GM23338 (cell line): ENCODE measurements around the gene CCSAP. TPM values are rescaled to one million over a fixed set of nuclear protein-coding genes. Genes with fewer than 3 reads are reported as not detected.

Experiments used
- ATAC-seq: fragments of 200-7000 bp; cut with Tn5 transposase; 3 replicates; pipeline ENCODE4 v1.9.1; 2020
- DNase-seq: peaks from one replicate; pipeline ENCODE4 v3.0.0-alpha.2; 2015; ENCODE audit warnings: low spot score
- H2AFZ ChIP-seq: fragments of 200-600 bp; sonication (generic); 2 replicates; pipeline ENCODE4 v1.8.0; 2016; ENCODE audit warnings: antibody characterized with exemption, mild to moderate bottlenecking, moderate library complexity
- H3F3A ChIP-seq: fragments of 200-600 bp; sonication (generic); replicated peaks from 2 replicates; pipeline ENCODE4 v1.8.0; 2017; ENCODE audit warnings: antibody characterized with exemption, mixed run types, low read depth
- H3K27ac ChIP-seq: fragments of 200-600 bp; sonication (generic); 2 replicates; pipeline ENCODE4 v1.6.1; 2016; ENCODE audit warnings: low read depth
- H3K27me3 ChIP-seq: fragments of 200-600 bp; sonication (generic); 2 replicates; pipeline ENCODE4 v1.8.0; 2016; ENCODE audit warnings: mild to moderate bottlenecking, mixed run types, moderate library complexity; ENCODE audit not compliant: insufficient read depth
- H3K36me3 ChIP-seq: fragments of 200-600 bp; sonication (generic); 2 replicates; pipeline ENCODE4 v1.8.0; 2016; ENCODE audit warnings: mild to moderate bottlenecking; ENCODE audit not compliant: insufficient read depth
- H3K4me1 ChIP-seq: fragments of 200-600 bp; sonication (generic); 2 replicates; pipeline ENCODE4 v1.8.0; 2016; ENCODE audit warnings: mild to moderate bottlenecking, moderate library complexity; ENCODE audit not compliant: insufficient read depth
- H3K4me2 ChIP-seq: fragments of 200-600 bp; sonication (generic); 2 replicates; pipeline ENCODE4 v1.7.1; 2017; ENCODE audit warnings: mixed run types
- H3K4me3 ChIP-seq: fragments of 200-600 bp; sonication (generic); 2 replicates; pipeline ENCODE4 v1.6.1; 2016; ENCODE audit warnings: mixed run types
- H3K79me2 ChIP-seq: fragments of 200-600 bp; sonication (generic); replicated peaks from 2 replicates; pipeline ENCODE4 v1.8.0; 2017; ENCODE audit warnings: mild to moderate bottlenecking; ENCODE audit not compliant: insufficient read depth
- H3K9me2 ChIP-seq: fragments of 200-600 bp; sonication (generic); 2 replicates; pipeline ENCODE4 v1.8.0; 2017; ENCODE audit not compliant: insufficient read depth
- H4K20me1 ChIP-seq: fragments of 200-600 bp; sonication (generic); replicated peaks from 2 replicates; pipeline ENCODE4 v1.8.0; 2017; ENCODE audit warnings: mild to moderate bottlenecking; ENCODE audit not compliant: insufficient read depth
- H3K27ac Mint-ChIP-seq: 2 replicates; pipeline ENCODE4 v1.8.0; 2020; ENCODE audit warnings: inconsistent platforms, mild to moderate bottlenecking, moderate library complexity, mixed read lengths
- H3K27me3 Mint-ChIP-seq: 3 replicates; pipeline ENCODE4 v1.8.0; 2022; ENCODE audit warnings: low read depth, mild to moderate bottlenecking, moderate library complexity, mixed read lengths, inconsistent platforms; ENCODE audit not compliant: insufficient read depth, poor library complexity
- H3K36me3 Mint-ChIP-seq: 3 replicates; pipeline ENCODE4 v1.8.0; 2021; ENCODE audit warnings: low read depth, mild to moderate bottlenecking, inconsistent platforms, moderate library complexity, mixed read lengths
- H3K4me1 Mint-ChIP-seq: 3 replicates; pipeline ENCODE4 v1.8.0; 2020; ENCODE audit warnings: mild to moderate bottlenecking, inconsistent platforms, mixed read lengths
- H3K4me3 Mint-ChIP-seq: 3 replicates; pipeline ENCODE4 v1.8.0; 2021; ENCODE audit warnings: moderate library complexity, mild to moderate bottlenecking, inconsistent platforms, mixed read lengths
- H3K9me3 Mint-ChIP-seq: 3 replicates; pipeline ENCODE4 v1.8.0; 2020; ENCODE audit warnings: moderate library complexity, mild to moderate bottlenecking, inconsistent platforms, mixed read lengths
- CREB1 ChIP-seq: fragments of 250-450 bp; sonication (Bioruptor Pico); IDR thresholded peaks from 2 replicates; pipeline ENCODE4 v1.5.0; 2020; ENCODE audit warnings: low read depth, mild to moderate bottlenecking, moderate library complexity
- ETS1 ChIP-seq: IDR thresholded peaks from 2 replicates; pipeline ENCODE4 v1.6.1; 2016; ENCODE audit warnings: antibody characterized with exemption
- EZH2 ChIP-seq: fragments of 200-600 bp; sonication (generic); IDR thresholded peaks from one replicate; pipeline ENCODE4 v1.8.0; 2017; ENCODE audit warnings: antibody characterized with exemption, mild to moderate bottlenecking, low read depth; ENCODE audit not compliant: unreplicated experiment
- JUNB ChIP-seq: IDR thresholded peaks from one replicate; pipeline ENCODE4 v1.6.1; 2016; ENCODE audit warnings: antibody characterized with exemption; ENCODE audit not compliant: unreplicated experiment
- POLR2AphosphoS5 ChIP-seq: IDR thresholded peaks from 2 replicates; pipeline ENCODE4 v1.6.1; 2016; ENCODE audit warnings: antibody characterized with exemption, low read depth
- STAT1 ChIP-seq: IDR thresholded peaks from one replicate; pipeline ENCODE4 v1.6.1; 2016; ENCODE audit warnings: antibody characterized with exemption; ENCODE audit not compliant: unreplicated experiment
- ZNF114 ChIP-seq: fragments of 250-450 bp; sonication (Bioruptor Pico); IDR thresholded peaks from 2 replicates; pipeline ENCODE4 v1.5.0; 2020; ENCODE audit warnings: mild to moderate bottlenecking, moderate library complexity
- ZNF462 ChIP-seq: fragments of 250-450 bp; sonication (Bioruptor Pico); IDR thresholded peaks from 2 replicates; pipeline ENCODE4 v1.5.0; 2020; ENCODE audit warnings: mild to moderate bottlenecking, moderate library complexity
- polyA plus RNA-seq: library from polyadenylated mRNA; unstranded; fragments of >200 nt; fragmentation: Nextera tagmentation; extraction: Ambion mirVana; gene quantifications from 2 replicates; pipeline ENCODE4 v1.2.1, GENCODE V29; 2016
- total RNA-seq: library from RNA; depleted of rRNA; stranded (reverse); fragments of >200 nt; shearing (Covaris generic); gene quantifications from 2 replicates; pipeline ENCODE4 v1.2.3, GENCODE V29; 2014

Gene CCSAP
- total and polyA plus RNA-seq, 2 experiments from 2014 or later: 4.2 to 13.3 TPM

- TF ChIP-seq ZNF462 (CRISPR knock-in tag) (no peak), ZNF114 (CRISPR knock-in tag) (no peak)
Measured at GRCh38 chr1:229372251-229372650, 29.4 kb upstream of the CCSAP start (continued).

GRCh38 chr1:229371624-229372023 lies 28.8 kb upstream of the CCSAP start:
- ATAC-seq: no peak
- TF ChIP-seq JUNB (no peak), POLR2AphosphoS5 (no peak), EZH2 (no peak), STAT1 (no peak), CREB1 (no peak), ETS1 (no peak), ZNF462 (CRISPR knock-in tag) (no peak)

More at GRCh38 chr1:229371624-229372023, 28.8 kb upstream of the CCSAP start:
- Mint-ChIP-seq H3K27me3 (peaks cover 3% of the 10 kb centered on the region), H3K4me1 (no peaks in the 10 kb centered on the region; the same call in 2 of the 3 replicates), H3K36me3 (no peaks in the 10 kb centered on the region), H3K9me3 (no peaks in the 10 kb centered on the region), H3K27ac (no peak overlapping the region), H3K4me3 (no peak overlapping the region)
- Histone ChIP-seq H3K27ac (no peak overlapping the region), H4K20me1 (no peaks in the 10 kb centered on the region), H3K9me2 (no peaks in the 10 kb centered on the region), H3K36me3 (no peaks in the 10 kb centered on the region), H3K27me3 (no peaks in the 10 kb centered on the region), H2AFZ (no peak overlapping the region), H3K79me2 (no peaks in the 10 kb centered on the region), H3K4me1 (no peaks in the 10 kb centered on the region), H3K4me3 (no peak overlapping the region), H3F3A (no peaks in the 10 kb centered on the region), H3K4me2 (no peak overlapping the region)
- no peak for DNase-seq
